Natural killer cell (primary cell): Measurements from ENCODE around the gene FOXN4. TPM values are rescaled to one million over a fixed set of nuclear protein-coding genes. Genes with fewer than 3 reads are reported as not detected.

Experiments used
- ATAC-seq, 3 donors: fragments of 150-1000 bp in 2 of 3; fragments of 200-7000 bp in 1 of 3; cut with Tn5 transposase; 1 replicate in 1 of 3; 2 replicates in 2 of 3; pipeline ENCODE4 v1.10.0; 2021; ENCODE audit warnings: mild to moderate bottlenecking in 2 of 3, moderate library complexity in 2 of 3
- DNase-seq, 2 donors: peaks; one replicate each; pipeline versions ENCODE4 v3.0.0 to v3.0.0-alpha.2; 2013 to 2021; ENCODE audit warnings: mixed read lengths in 1 of 2
- H3K27ac ChIP-seq: one replicate; pipeline ENCODE4 v1.5.1; 2013; ENCODE audit warnings: mild to moderate bottlenecking, low read length
- H3K27me3 ChIP-seq: one replicate; pipeline ENCODE4 v1.6.1; 2013; ENCODE audit warnings: low read length; ENCODE audit not compliant: control insufficient read depth, insufficient read depth
- H3K36me3 ChIP-seq: one replicate; pipeline ENCODE4 v1.6.1; 2013; ENCODE audit warnings: low read length; ENCODE audit not compliant: control insufficient read depth, insufficient read depth
- H3K4me1 ChIP-seq: one replicate; pipeline ENCODE4 v1.6.1; 2013; ENCODE audit warnings: low read length; ENCODE audit not compliant: control insufficient read depth, insufficient read depth
- H3K4me3 ChIP-seq: one replicate; pipeline ENCODE4 v1.5.1; 2013; ENCODE audit warnings: low read length
- H3K9me3 ChIP-seq: one replicate; pipeline ENCODE4 v1.6.1; 2013; ENCODE audit warnings: low read length; ENCODE audit not compliant: control insufficient read depth, insufficient read depth
- H3K27ac Mint-ChIP-seq, 2 donors: one replicate each; pipeline ENCODE4 v1.8.0; 2022; ENCODE audit warnings: mild to moderate bottlenecking in 2 of 2, mixed read lengths in 2 of 2, moderate library complexity in 1 of 2
- H3K27me3 Mint-ChIP-seq, 2 donors: one replicate each; pipeline ENCODE4 v1.8.0; 2022; ENCODE audit warnings: low read depth in 2 of 2, mixed read lengths in 2 of 2
- H3K36me3 Mint-ChIP-seq: one replicate; pipeline ENCODE4 v1.8.0; 2022; ENCODE audit warnings: mixed read lengths
- H3K4me1 Mint-ChIP-seq, 2 donors: one replicate each; pipeline ENCODE4 v1.8.0; 2022; ENCODE audit warnings: mixed read lengths in 2 of 2
- H3K4me3 Mint-ChIP-seq: one replicate; pipeline ENCODE4 v1.8.0; 2022; ENCODE audit warnings: mild to moderate bottlenecking, moderate library complexity, mixed read lengths
- H3K9me3 Mint-ChIP-seq, 2 donors: one replicate each; pipeline ENCODE4 v1.8.0; 2022; ENCODE audit warnings: mixed read lengths in 2 of 2
- CTCF ChIP-seq: fragments of 200-600 bp; IDR thresholded peaks from one replicate; pipeline ENCODE4 v1.8.0; 2022; ENCODE audit warnings: antibody characterized with exemption
- WGBS: methylation state at CpG from one replicate; pipeline ENCODE4 v1.1.7; 2013; ENCODE audit warnings: missing lambda C conversion rate; ENCODE audit not compliant: insufficient coverage; 5-methylcytosine and 5-hydroxymethylcytosine counted together
- intact Hi-C: fragments of 100-400 bp; cut with micrococcal nuclease; formaldehyde crosslinking; loops from one replicate; pipeline ENCODE4 v1.14.2; 2022
- total RNA-seq, 4 donors: library from RNA; stranded (reverse); fragments of 120-200 nt in 1 of 4; gene quantifications; one replicate each; pipeline versions ENCODE4 v1.2.3 to v1.2.4, GENCODE V29; 2013 to 2022

FOXN4 gene
- total RNA-seq, 3 donors from 2014 or later (not counting 1 experiment from before 2014, with no cell fraction given) = not detected

GRCh38 chr12:109289004-109289403 is 20.1 kb downstream of the FOXN4 start:
- DNase-seq = no peak
- Histone ChIP-seq H3K9me3 (no peaks in the 10 kb centered on the region), H3K27me3 (no peaks in the 10 kb centered on the region), H3K27ac (no peak overlapping the region), H3K36me3 (no peaks in the 10 kb centered on the region), H3K4me3 (no peak overlapping the region), H3K4me1 (no peaks in the 10 kb centered on the region)
- peaks cover 15 to 18% of the 10 kb centered on the region in 2 donors for H3K27me3 Mint-ChIP-seq
- H3K4me1 Mint-ChIP-seq = no peaks in the 10 kb centered on the region
- no peak overlapping the region for H3K4me3 Mint-ChIP-seq
- intact Hi-C loops = no loop called here
- no peak for ATAC-seq
- no peak for TF ChIP-seq CTCF
- no peaks in the 10 kb centered on the region for H3K36me3 Mint-ChIP-seq
- no peak overlapping the region for H3K27ac Mint-ChIP-seq
- no peaks in the 10 kb centered on the region for H3K9me3 Mint-ChIP-seq
- 76% methylated on average over 3 of the region's 4 CpGs for WGBS

- Mint-ChIP-seq H3K27me3 (peaks cover 15 to 18% of the 10 kb centered on the region in 2 donors), H3K36me3 (no peaks in the 10 kb centered on the region), H3K4me1 (no peaks in the 10 kb centered on the region), H3K4me3 (no peak overlapping the region), H3K9me3 (no peaks in the 10 kb centered on the region), H3K27ac (no peak overlapping the region)
- 96% methylated on average over 1 of the region's 1 CpG for WGBS
- no peaks in the 10 kb centered on the region for H3K27me3 ChIP-seq
- H3K9me3 ChIP-seq = no peaks in the 10 kb centered on the region
- no peak overlapping the region for H3K4me3 ChIP-seq
- no peak for TF ChIP-seq CTCF
- ATAC-seq = no peak
- H3K4me1 ChIP-seq = no peaks in the 10 kb centered on the region
- no peaks in the 10 kb centered on the region for H3K36me3 ChIP-seq
- DNase-seq = no peak
- H3K27ac ChIP-seq = no peak overlapping the region
- intact Hi-C loops = no loop called here
Observed at GRCh38 chr12:109288571-109288970, 20.5 kb downstream of the FOXN4 start.

GRCh38 chr12:109287811-109288469 is 21.1 kb downstream of the FOXN4 start:
- Mint-ChIP-seq H3K4me1 (no peaks in the 10 kb centered on the region), H3K36me3 (no peaks in the 10 kb centered on the region), H3K27me3 (peaks cover 14 to 15% of the 10 kb centered on the region in 2 donors), H3K9me3 (no peaks in the 10 kb centered on the region), H3K4me3 (no peak overlapping the region), H3K27ac (no peak overlapping the region)
- 89% methylated on average over 15 of the region's 16 CpGs for WGBS
- H3K27me3 ChIP-seq = no peaks in the 10 kb centered on the region
- H3K9me3 ChIP-seq = no peaks in the 10 kb centered on the region
- intact Hi-C loops = no loop called here
- no peak for ATAC-seq
- H3K4me3 ChIP-seq = no peak overlapping the region
- H3K36me3 ChIP-seq = no peaks in the 10 kb centered on the region
- no peak for TF ChIP-seq CTCF
- DNase-seq = no peak
- no peaks in the 10 kb centered on the region for H3K4me1 ChIP-seq
- H3K27ac ChIP-seq = no peak overlapping the region

GRCh38 chr12:109287181-109287580 is 21.9 kb downstream of the FOXN4 start:
- Histone ChIP-seq H3K27ac (no peak overlapping the region), H3K4me3 (no peak overlapping the region), H3K4me1 (no peaks in the 10 kb centered on the region), H3K36me3 (no peaks in the 10 kb centered on the region), H3K27me3 (no peaks in the 10 kb centered on the region), H3K9me3 (no peaks in the 10 kb centered on the region)
- 80% methylated on average over 7 of the region's 7 CpGs for WGBS
- H3K4me1 Mint-ChIP-seq = no peaks in the 10 kb centered on the region
- no peaks in the 10 kb centered on the region for H3K9me3 Mint-ChIP-seq
- DNase-seq = no peak
- ATAC-seq = no peak
- H3K36me3 Mint-ChIP-seq = no peaks in the 10 kb centered on the region
- no peak for TF ChIP-seq CTCF
- H3K27me3 Mint-ChIP-seq = peaks cover 13 to 15% of the 10 kb centered on the region in 2 donors
- H3K27ac Mint-ChIP-seq = no peak overlapping the region
- intact Hi-C loops = no loop called here
- H3K4me3 Mint-ChIP-seq = no peak overlapping the region
